Measurements from ENCODE around the gene NTNG1.

The NTNG1 gene

GRCh38 chr1:107474877-107475612 lies 334.2 kb downstream of the NTNG1 start:
- no peak for DNase-seq

- no peak for DNase-seq
Measured at GRCh38 chr1:107477233-107477632, 336.4 kb downstream of the NTNG1 start.

DNA sequence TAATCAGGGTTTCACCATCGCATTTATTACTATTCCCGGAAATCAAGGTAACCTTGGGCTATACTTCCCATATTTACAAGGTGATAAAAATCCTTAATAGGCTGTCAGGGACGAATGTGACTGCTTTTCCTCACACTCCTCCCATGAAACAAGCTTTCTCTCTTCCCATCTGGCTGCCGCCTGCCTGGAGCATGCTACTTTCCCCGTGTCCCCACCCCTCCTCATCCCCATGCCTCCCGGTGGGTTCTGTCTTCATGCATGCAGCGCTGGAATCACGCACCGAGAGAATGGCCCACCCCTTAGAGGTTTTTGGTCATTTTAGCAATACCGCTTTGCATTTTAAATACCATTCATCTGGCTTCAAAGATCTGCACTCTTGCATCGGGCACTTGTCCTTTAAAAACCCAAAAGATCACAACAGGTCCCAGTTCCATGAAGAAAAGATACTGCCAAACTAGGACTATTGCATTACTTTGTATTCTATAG lies 339.1 kb downstream of the NTNG1 start:
- DNase-seq = no peak

DNA sequence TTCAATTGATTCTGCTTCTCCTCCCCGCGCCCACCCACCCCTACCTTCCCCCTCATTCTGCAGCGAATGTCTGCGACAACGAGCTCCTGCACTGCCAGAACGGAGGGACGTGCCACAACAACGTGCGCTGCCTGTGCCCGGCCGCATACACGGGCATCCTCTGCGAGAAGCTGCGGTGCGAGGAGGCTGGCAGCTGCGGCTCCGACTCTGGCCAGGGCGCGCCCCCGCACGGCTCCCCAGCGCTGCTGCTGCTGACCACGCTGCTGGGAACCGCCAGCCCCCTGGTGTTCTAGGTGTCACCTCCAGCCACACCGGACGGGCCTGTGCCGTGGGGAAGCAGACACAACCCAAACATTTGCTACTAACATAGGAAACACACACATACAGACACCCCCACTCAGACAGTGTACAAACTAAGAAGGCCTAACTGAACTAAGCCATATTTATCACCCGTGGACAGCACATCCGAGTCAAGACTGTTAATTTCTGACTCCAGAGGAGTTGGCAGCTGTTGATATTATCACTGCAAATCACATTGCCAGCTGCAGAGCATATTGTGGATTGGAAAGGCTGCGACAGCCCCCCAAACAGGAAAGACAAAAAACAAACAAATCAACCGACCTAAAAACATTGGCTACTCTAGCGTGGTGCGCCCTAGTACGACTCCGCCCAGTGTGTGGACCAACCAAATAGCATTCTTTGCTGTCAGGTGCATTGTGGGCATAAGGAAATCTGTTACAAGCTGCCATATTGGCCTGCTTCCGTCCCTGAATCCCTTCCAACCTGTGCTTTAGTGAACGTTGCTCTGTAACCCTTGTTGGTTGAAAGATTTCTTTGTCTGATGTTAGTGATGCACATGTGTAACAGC lies 339.9 kb downstream of the NTNG1 start:
- no peak for DNase-seq

GRCh38 chr1:107481756-107482384 lies 341.0 kb downstream of the NTNG1 start:
- no peak for DNase-seq

- DNase-seq = no peak
Measured at GRCh38 chr1:107483949-107484348, 343.1 kb downstream of the NTNG1 start.

- no peak for DNase-seq
Measured at GRCh38 chr1:107486349-107486748, 345.5 kb downstream of the NTNG1 start.

- DNase-seq = no peak
Measured at GRCh38 chr1:107487506-107487905, 346.7 kb downstream of the NTNG1 start.

GRCh38 chr1:107491582-107491981 lies 350.7 kb downstream of the NTNG1 start:
- DNase-seq = no peak

- no peak for DNase-seq
Measured at GRCh38 chr1:107493111-107493716, 352.4 kb downstream of the NTNG1 start.

DNA sequence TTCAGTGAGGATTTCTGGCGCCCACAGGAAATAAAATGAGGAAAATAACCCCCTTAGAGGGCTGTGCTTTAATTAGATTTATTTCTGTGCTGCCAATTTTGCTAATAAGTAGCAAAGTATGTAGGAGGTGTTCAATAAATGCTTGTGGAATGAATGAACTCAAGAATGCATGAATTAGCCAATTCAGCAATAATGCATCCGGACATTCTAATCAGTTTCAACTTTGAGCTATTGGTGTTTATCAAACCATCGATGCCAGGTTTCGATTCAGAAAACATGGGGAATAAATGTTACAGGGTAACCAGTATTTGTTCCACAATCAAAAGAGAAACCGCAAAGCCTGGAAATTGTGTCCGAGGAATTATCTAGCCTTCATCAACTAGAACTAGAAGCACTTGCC lies 353.2 kb downstream of the NTNG1 start:
- DNase-seq = no peak

GRCh38 chr1:107496002-107496401 lies 355.2 kb downstream of the NTNG1 start:
- DNase-seq = no peak

DNA sequence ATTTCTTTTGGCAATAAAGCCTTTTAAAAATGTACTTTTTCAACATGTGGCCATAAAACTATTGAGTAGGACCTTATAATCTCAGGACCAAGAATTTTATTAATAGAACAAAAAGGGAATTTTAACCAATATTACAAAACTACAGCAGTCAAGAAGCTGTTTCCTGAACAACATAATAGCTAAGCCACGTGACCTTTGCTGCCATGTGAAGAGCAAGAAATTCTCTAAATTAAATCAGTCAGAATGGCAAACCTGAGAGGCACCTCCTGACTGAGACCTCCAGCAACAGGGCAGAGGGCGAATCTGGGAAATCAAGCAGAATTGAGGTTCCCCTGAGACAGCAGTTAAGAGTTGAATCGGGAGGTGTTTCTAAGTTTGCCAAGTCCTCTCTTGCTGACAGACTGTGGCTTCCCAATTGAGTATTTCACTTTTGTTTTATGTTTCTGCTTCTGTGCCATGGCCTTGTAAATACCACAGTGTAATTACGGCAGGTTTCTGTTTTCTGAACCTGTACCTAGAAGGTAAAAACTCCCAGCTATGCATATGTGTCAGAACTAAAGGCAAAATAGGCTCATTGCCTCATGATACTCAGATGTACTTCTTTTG lies 358.4 kb downstream of the NTNG1 start:
- DNase-seq = no peak

- no peak for DNase-seq
Measured at GRCh38 chr1:107501081-107501605, 360.3 kb downstream of the NTNG1 start.

- DNase-seq = no peak
Measured at GRCh38 chr1:107510347-107510746, 369.5 kb downstream of the NTNG1 start.

GRCh38 chr1:107512836-107513235 lies 372.0 kb downstream of the NTNG1 start:
- no peak for DNase-seq

- no peak for DNase-seq
Measured at GRCh38 chr1:107514841-107515240, 374.0 kb downstream of the NTNG1 start.

DNA sequence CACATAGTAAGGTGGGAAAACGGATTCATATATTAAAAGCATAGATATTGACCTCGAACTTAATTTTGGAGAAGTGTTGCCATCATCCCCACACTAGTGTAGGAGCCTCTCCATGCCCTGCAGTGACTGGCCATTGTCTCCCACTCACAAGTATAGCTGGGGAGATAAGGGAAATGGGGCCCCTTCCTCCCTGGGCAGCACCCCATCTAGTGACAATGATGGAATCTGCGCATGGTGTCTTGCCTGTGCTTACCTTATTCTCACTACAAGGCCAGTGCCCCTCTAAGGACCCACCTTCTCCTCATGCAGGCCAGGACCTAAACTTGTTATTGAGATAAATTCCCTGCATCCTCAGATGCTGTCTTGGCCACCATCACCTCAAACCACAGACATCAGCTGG lies 374.9 kb downstream of the NTNG1 start:
- DNase-seq = no peak

GRCh38 chr1:107523061-107523460 lies 382.2 kb downstream of the NTNG1 start:
- DNase-seq = no peak

- DNase-seq = no peak
Measured at GRCh38 chr1:107523736-107524135, 382.9 kb downstream of the NTNG1 start.

DNA sequence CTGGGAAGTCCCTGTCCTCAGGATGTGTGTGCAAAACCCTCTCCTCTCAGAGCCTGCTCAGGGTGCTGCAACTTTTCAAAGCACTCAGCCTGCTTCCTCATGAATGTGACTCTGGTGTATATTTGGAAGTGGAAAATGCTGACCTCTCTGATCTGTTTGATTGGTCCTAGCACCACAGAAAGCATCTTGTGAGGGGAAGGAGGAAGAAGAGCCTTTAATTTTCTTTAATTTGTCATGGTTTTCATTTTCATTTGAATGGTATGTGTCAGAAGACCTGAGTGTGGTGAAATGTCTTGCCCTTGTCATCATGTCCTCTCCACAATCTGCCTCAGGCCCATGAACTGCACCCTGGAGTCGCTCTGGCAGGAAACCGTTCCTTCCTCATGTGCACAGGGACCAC lies 383.5 kb downstream of the NTNG1 start:
- no peak for DNase-seq

DNA sequence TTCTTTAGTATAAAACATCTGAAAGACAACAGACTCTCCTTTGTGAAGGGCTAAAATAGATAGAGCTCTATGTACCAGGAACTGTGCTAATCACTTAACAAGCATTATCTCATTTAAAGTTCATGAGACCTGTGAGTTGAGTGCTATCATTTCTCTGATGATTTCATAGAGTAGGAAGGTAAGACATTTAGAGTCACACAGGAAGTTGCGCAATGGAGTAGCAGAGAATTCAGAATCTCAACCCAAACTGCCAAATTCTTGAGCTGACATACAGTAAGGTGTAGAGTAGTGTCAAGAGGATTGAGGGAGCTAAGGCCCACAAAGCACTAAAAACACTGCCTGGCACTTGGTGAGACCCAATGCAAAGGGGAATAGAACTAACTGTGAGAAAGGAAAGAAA lies 384.3 kb downstream of the NTNG1 start:
- DNase-seq = no peak

DNA sequence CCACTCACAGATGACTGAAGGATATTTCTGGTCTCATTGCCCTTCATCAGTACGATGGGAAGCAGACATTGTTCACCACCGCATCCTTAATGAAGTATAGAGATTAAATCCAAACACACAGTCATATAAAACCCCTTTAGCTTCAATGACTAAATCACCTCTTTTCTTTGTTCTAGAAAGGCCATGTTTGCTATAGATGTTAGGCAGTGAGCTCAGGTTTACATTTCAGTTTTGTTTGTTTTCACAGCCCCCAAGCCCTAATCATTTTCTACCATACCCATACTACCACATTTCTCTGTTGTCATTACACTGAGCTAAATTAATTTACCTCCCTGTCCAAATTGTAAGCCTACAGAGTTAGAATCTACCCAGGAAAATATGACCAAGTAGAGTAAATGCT lies 385.1 kb downstream of the NTNG1 start:
- DNase-seq = no peak

Measured in activated CD4-positive, alpha-beta T cell treated with anti-CD3 and anti-CD28 coated beads for 1 hour (primary cell).